ENCODE measurements around the gene SYT7.

SYT7 gene

GRCh38 chr11:61554172-61554988 lies 26.5 kb downstream of the SYT7 start:
- ChIA-PET POLR2A (no interaction called here), CTCF (interaction anchor here (0.5 to 2.5 kb wide), 5 partner anchors 9 to 199 kb away, joined by 3 to 6 read pairs (median 3); no protein-coding TSS in a partner anchor)
- Histone ChIP-seq H3K4me3 (ENCODE audit: low read depth, low read length) (no peak overlapping the region), H3K9me3 (ENCODE audit: control insufficient read depth, insufficient read depth, low read depth, low read length) (no peaks in the 10 kb centered on the region), H3K36me3 (ENCODE audit: control insufficient read depth in 2 of 2, insufficient read depth in 1 of 2, low read length in 2 of 2) (no peaks in the 10 kb centered on the region), H3K4me1 (ENCODE audit: control insufficient read depth, insufficient read depth, low read length) (no peaks in the 10 kb centered on the region), H3K27ac (ENCODE audit: extremely low read depth, low read depth, low read length) (no peak overlapping the region)
- peak; percentile 68 for TF ChIP-seq ZSCAN4 (tag by site-specific recombination; IDR thresholded peaks at IDR 0.05)
- TF ChIP-seq REPIN1 (tag by site-specific recombination; IDR thresholded peaks at IDR 0.05; ENCODE audit: low read depth), result no peak
- TF ChIP-seq ZNF704 (tag by site-specific recombination; IDR thresholded peaks at IDR 0.05), result no peak
- TF ChIP-seq ZNF670 (tag by site-specific recombination; IDR thresholded peaks at IDR 0.05; ENCODE audit: low read depth), result no peak
- TF ChIP-seq EGR2 (tag by site-specific recombination; IDR thresholded peaks at IDR 0.05; ENCODE audit: low read depth), result peak; percentile 97
- no peak for TF ChIP-seq YY1 (tag by site-specific recombination; IDR thresholded peaks at IDR 0.05)
- TF ChIP-seq ZNF639 (tag by site-specific recombination; IDR thresholded peaks at IDR 0.05), result no peak
- TF ChIP-seq ZNF521 (tag by site-specific recombination; IDR thresholded peaks at IDR 0.05), result no peak
- no peak for TF ChIP-seq ZFP41 (tag by site-specific recombination; IDR thresholded peaks at IDR 0.05; ENCODE audit: borderline replicate concordance)
- peak; percentile 98 for TF ChIP-seq ZFHX2 (tag by site-specific recombination; conservative IDR thresholded peaks at IDR 0.05)
- no peak for TF ChIP-seq ZNF114 (tag by site-specific recombination; IDR thresholded peaks at IDR 0.05)
- no peak for TF ChIP-seq PRDM1 (tag by site-specific recombination; IDR thresholded peaks at IDR 0.05)
- no peak for TF ChIP-seq ZNF148 (tag by site-specific recombination; IDR thresholded peaks at IDR 0.05; ENCODE audit: borderline replicate concordance)
- peak; percentile 94 for TF ChIP-seq KLF1 (tag by site-specific recombination; IDR thresholded peaks at IDR 0.05)
- no peak for TF ChIP-seq ZNF394 (tag by site-specific recombination; IDR thresholded peaks at IDR 0.05; ENCODE audit: borderline replicate concordance)
- TF ChIP-seq OVOL3 (tag by site-specific recombination; IDR thresholded peaks at IDR 0.05), result no peak
- TF ChIP-seq IKZF3 (tag by site-specific recombination; IDR thresholded peaks at IDR 0.05), result no peak
- no peak for TF ChIP-seq ZBTB49 (tag by site-specific recombination; IDR thresholded peaks at IDR 0.05; ENCODE audit: low read depth)
- peak; percentile 64; the same call in 1 of the 2 replicates for TF ChIP-seq KLF17 (tag by site-specific recombination; IDR thresholded peaks at IDR 0.05)
- TF ChIP-seq ZNF600 (tag by site-specific recombination; IDR thresholded peaks at IDR 0.05), result 0 out of 2 replicates have a peak, but pooled peaks have one; percentile 26
- TF ChIP-seq ZNF221 (tag by site-specific recombination; IDR thresholded peaks at IDR 0.05; ENCODE audit: borderline replicate concordance), result no peak
- no peak for TF ChIP-seq SCRT1 (tag by site-specific recombination; IDR thresholded peaks at IDR 0.05; ENCODE audit: borderline replicate concordance)
- TF ChIP-seq KLF9 (tag by site-specific recombination; IDR thresholded peaks at IDR 0.05; ENCODE audit: low read depth), result 0 out of 2 replicates have a peak, but pooled peaks have one; percentile 46
